GM20000 (cell line): Measurements from ENCODE around the gene KRTAP12-1.
"Not testable (repeated sequence)": the region's sequence is repeated elsewhere in the genome, so short reads cannot be mapped to it uniquely, and the experiment has no call there.

ENCODE experiments used
- DNase-seq: peaks from one replicate; pipeline ENCODE4 v3.0.0; 2012; ENCODE audit warnings: low spot score
- TF ChIP-seq, protein P1 (sequence below): IDR thresholded peaks from 2 replicates; pipeline ENCODE4 v1.5.1; 2012; ENCODE audit warnings: mild to moderate bottlenecking, control low read depth; ENCODE audit errors: extremely low read depth, missing control alignments

KRTAP12-1 gene

GRCh38 chr21:44650265-44650972 lies 31.5 kb downstream of the KRTAP12-1 start:
- TF ChIP-seq, protein P1, sequence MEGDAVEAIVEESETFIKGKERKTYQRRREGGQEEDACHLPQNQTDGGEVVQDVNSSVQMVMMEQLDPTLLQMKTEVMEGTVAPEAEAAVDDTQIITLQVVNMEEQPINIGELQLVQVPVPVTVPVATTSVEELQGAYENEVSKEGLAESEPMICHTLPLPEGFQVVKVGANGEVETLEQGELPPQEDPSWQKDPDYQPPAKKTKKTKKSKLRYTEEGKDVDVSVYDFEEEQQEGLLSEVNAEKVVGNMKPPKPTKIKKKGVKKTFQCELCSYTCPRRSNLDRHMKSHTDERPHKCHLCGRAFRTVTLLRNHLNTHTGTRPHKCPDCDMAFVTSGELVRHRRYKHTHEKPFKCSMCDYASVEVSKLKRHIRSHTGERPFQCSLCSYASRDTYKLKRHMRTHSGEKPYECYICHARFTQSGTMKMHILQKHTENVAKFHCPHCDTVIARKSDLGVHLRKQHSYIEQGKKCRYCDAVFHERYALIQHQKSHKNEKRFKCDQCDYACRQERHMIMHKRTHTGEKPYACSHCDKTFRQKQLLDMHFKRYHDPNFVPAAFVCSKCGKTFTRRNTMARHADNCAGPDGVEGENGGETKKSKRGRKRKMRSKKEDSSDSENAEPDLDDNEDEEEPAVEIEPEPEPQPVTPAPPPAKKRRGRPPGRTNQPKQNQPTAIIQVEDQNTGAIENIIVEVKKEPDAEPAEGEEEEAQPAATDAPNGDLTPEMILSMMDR, result no peak
- no peak for DNase-seq

GRCh38 chr21:44649521-44650100 lies 32.4 kb downstream of the KRTAP12-1 start:
- TF ChIP-seq, protein P1, result no peak
- no peak for DNase-seq

GRCh38 chr21:44648557-44649311 lies 33.2 kb downstream of the KRTAP12-1 start:
- TF ChIP-seq, protein P1, result no peak
- DNase-seq, result no peak

GRCh38 chr21:44647222-44647552 lies 34.8 kb downstream of the KRTAP12-1 start:
- TF ChIP-seq, protein P1, result no peak
- no peak for DNase-seq

DNA sequence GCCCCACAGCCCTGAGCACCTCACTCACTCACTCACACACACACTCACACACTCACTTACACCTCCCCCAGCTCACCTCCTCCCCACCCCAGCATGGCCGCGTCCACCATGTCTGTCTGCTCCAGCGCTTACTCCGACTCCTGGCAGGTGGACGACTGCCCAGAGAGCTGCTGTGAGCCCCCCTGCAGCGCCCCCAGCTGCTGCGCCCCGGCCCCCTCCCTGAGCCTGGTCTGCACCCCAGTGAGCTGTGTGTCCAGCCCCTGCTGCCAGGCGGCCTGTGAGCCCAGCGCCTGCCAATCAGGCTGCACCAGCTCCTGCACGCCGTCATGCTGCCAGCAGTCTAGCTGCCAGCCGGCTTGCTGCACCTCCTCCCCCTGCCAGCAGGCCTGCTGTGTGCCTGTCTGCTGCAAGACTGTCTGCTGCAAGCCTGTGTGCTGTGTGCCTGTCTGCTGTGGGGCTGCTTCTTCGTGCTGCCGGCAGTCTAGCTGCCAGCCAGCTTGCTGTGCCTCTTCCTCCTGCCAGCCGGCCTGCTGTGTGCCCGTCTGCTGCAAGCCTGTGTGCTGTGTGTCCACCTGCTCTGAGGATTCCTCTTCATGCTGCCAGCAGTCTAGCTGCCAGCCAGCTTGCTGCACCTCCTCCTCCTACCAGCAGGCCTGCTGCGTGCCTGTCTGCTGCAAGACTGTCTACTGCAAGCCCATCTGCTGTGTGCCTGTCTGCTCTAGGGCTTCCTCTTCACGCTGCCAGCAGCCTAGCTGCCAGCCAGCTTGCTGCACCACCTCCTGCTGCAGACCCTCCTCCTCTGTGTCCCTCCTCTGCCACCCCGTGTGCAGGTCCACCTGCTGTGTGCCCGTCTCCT lies 35.4 kb downstream of the KRTAP12-1 start, which contains the start of gene KRTAP10-11:
Gene KRTAP10-11 (plus strand): TSS at position 49 of the 856 bp plus-strand sequence. CDS start 45 bp downstream, at position 94.
- not testable (repeated sequence) for DNase-seq

- TF ChIP-seq, protein P1, result no peak
- no peak for DNase-seq
These were observed 37.1 kb downstream of the KRTAP12-1 start for GRCh38 chr21:44644878-44645277.

- TF ChIP-seq, protein P1, result no peak
- DNase-seq, result no peak
These were observed 38.1 kb downstream of the KRTAP12-1 start for GRCh38 chr21:44643741-44644310.
